Astrocyte of the cerebellum (primary cell): ENCODE results near the gene SHLD2.

Experiments used
- DNase-seq: peaks from one replicate; pipeline ENCODE4 v3.0.0-alpha.2; 2011; ENCODE audit warnings: low read depth
- H3K4me3 ChIP-seq: 2 replicates; pipeline ENCODE4 v1.5.1; 2011; ENCODE audit warnings: mild to moderate bottlenecking, low read depth, low read length, moderate library complexity
- CTCF ChIP-seq: IDR thresholded peaks from 2 replicates; pipeline ENCODE4 v1.5.1; 2012; ENCODE audit warnings: low read length, low read depth, moderate library complexity, mild to moderate bottlenecking; ENCODE audit errors: missing control alignments
- in situ Hi-C: cut with HindIII; loops from 2 replicates; pipeline ENCODE4 v1.10.0; 2017; ENCODE audit warnings: low sequenced_read_pairs

SHLD2 gene

GRCh38 chr10:87094373-87095235, at the start of gene SHLD2, which contains the start of gene GLUD1:
TSS of gene SHLD2 (plus strand) at chr10:87095206. CDS start at chr10:87151355, 56,149 bp downstream.
TSS of gene GLUD1 (minus strand) at chr10:87094843. CDS start at chr10:87094769, 74 bp downstream.
- TF ChIP-seq CTCF = no peak
- DNase-seq = peak; percentile 50
- H3K4me3 ChIP-seq = peak within 1 kb of the TSS; percentile 74
- in situ Hi-C loops = no loop called here

- in situ Hi-C loops = no loop called here
- no peak for DNase-seq
- TF ChIP-seq CTCF = no peak
- no peak overlapping the region for H3K4me3 ChIP-seq
Observed at GRCh38 chr10:87045434-87045938, 49.5 kb upstream of the SHLD2 start.

- TF ChIP-seq CTCF = no peak
- no peak overlapping the region for H3K4me3 ChIP-seq
- no peak for DNase-seq
- in situ Hi-C loops = no loop called here
Observed at GRCh38 chr10:87053111-87053510, 41.9 kb upstream of the SHLD2 start.

GRCh38 chr10:87053577-87054181, 41.3 kb upstream of the SHLD2 start:
- no peak for DNase-seq
- no peak overlapping the region for H3K4me3 ChIP-seq
- no peak for TF ChIP-seq CTCF
- in situ Hi-C loops = no loop called here

GRCh38 chr10:87054373-87055295, 40.4 kb upstream of the SHLD2 start:
- in situ Hi-C loops = no loop called here
- peak; percentile 22 for DNase-seq
- TF ChIP-seq CTCF = peak; percentile 38
- H3K4me3 ChIP-seq = no peak overlapping the region

GRCh38 chr10:87058171-87058570, 36.8 kb upstream of the SHLD2 start:
- TF ChIP-seq CTCF = no peak
- in situ Hi-C loops = no loop called here
- no peak overlapping the region for H3K4me3 ChIP-seq
- peak; percentile 26 for DNase-seq
